WTC11 (cell line): ENCODE measurements around the gene ABHD17B. TPM values are rescaled to one million over a fixed set of nuclear protein-coding genes. Genes with fewer than 3 reads are reported as not detected.

ENCODE experiments used
- ATAC-seq: fragments of 200-7000 bp; cut with Tn5 transposase; 2 replicates; pipeline ENCODE4 v1.10.0; 2021; ENCODE audit warnings: mild to moderate bottlenecking, moderate library complexity
- CTCF ChIA-PET: fragments of 300-600 bp; sonication (Branson Sonifier 250); formaldehyde crosslinking; loops from one replicate; lab custom pipeline; 2021; ENCODE audit warnings: antibody characterized with exemption; lab: Charles Lee
- POLR2A ChIA-PET: fragments of 350-600 bp; sonication (Branson Sonifier 250); formaldehyde crosslinking; loops from one replicate; lab custom pipeline; 2021; ENCODE audit warnings: antibody characterized with exemption; lab: Charles Lee
- DNase-seq: peaks from one replicate; pipeline ENCODE4 v3.0.0; 2021; ENCODE audit warnings: low spot score
- H3K27ac Mint-ChIP-seq: 2 replicates; pipeline ENCODE4 v1.8.0; 2021; ENCODE audit warnings: mixed read lengths
- H3K27me3 Mint-ChIP-seq: 2 replicates; pipeline ENCODE4 v1.8.0; 2021; ENCODE audit warnings: low read depth, mild to moderate bottlenecking, moderate library complexity, mixed read lengths
- H3K36me3 Mint-ChIP-seq: 2 replicates; pipeline ENCODE4 v1.8.0; 2021; ENCODE audit warnings: mixed read lengths
- H3K4me1 Mint-ChIP-seq: 2 replicates; pipeline ENCODE4 v1.8.0; 2022; ENCODE audit warnings: mixed read lengths
- H3K4me3 Mint-ChIP-seq: 2 replicates; pipeline ENCODE4 v1.8.0; 2021; ENCODE audit warnings: mild to moderate bottlenecking, moderate library complexity, mixed read lengths
- H3K9me3 Mint-ChIP-seq: 2 replicates; pipeline ENCODE4 v1.8.0; 2021; ENCODE audit warnings: mixed read lengths
- ATF6 ChIP-seq: sonication (generic); formaldehyde crosslinking; IDR thresholded peaks from 2 replicates; pipeline ENCODE4 v1.8.1; 2023; ENCODE audit warnings: mild to moderate bottlenecking, missing genetic modification reagents
- CBFB ChIP-seq: sonication (generic); formaldehyde crosslinking; IDR thresholded peaks from 2 replicates; pipeline ENCODE4 v1.8.1; 2022; ENCODE audit warnings: mild to moderate bottlenecking, low read depth, missing genetic modification reagents
- ELF4 ChIP-seq: sonication (generic); formaldehyde crosslinking; IDR thresholded peaks from 2 replicates; pipeline ENCODE4 v1.8.1; 2022; ENCODE audit warnings: low read depth, mild to moderate bottlenecking, moderate library complexity, missing genetic modification reagents
- ETV6 ChIP-seq: sonication (generic); formaldehyde crosslinking; IDR thresholded peaks from 2 replicates; pipeline ENCODE4 v1.8.1; 2022; ENCODE audit warnings: mild to moderate bottlenecking, missing genetic modification reagents
- GABPB1 ChIP-seq: sonication (generic); formaldehyde crosslinking; IDR thresholded peaks from 2 replicates; pipeline ENCODE4 v1.8.1; 2023; ENCODE audit warnings: mild to moderate bottlenecking, missing genetic modification reagents
- GRHL2 ChIP-seq: fragments of 250-450 bp; sonication (Bioruptor Pico); IDR thresholded peaks from 2 replicates; pipeline ENCODE4 v1.8.0; 2022; ENCODE audit warnings: mild to moderate bottlenecking, moderate library complexity; ENCODE audit not compliant: insufficient replicate concordance, severe bottlenecking
- GTF2I ChIP-seq: fragments of 250-450 bp; sonication (Bioruptor Pico); conservative IDR thresholded peaks from 2 replicates; pipeline ENCODE4 v1.4.0; 2021; ENCODE audit warnings: mild to moderate bottlenecking
- HMGXB4 ChIP-seq: sonication (generic); formaldehyde crosslinking; IDR thresholded peaks from 2 replicates; pipeline ENCODE4 v1.8.1; 2023; ENCODE audit warnings: mild to moderate bottlenecking, moderate library complexity, missing genetic modification reagents
- JAZF1 ChIP-seq: fragments of 250-450 bp; sonication (Bioruptor Pico); IDR thresholded peaks from 2 replicates; pipeline ENCODE4 v1.9.0; 2021; ENCODE audit warnings: moderate library complexity, mild to moderate bottlenecking, inconsistent platforms
- OVOL2 ChIP-seq: fragments of 250-450 bp; sonication (Bioruptor Pico); IDR thresholded peaks from 2 replicates; pipeline ENCODE4 v1.9.0; 2021; ENCODE audit warnings: mild to moderate bottlenecking, borderline replicate concordance
- TCF7 ChIP-seq: sonication (generic); formaldehyde crosslinking; IDR thresholded peaks from 2 replicates; pipeline ENCODE4 v1.8.0; 2022; ENCODE audit warnings: mild to moderate bottlenecking, low read depth, missing genetic modification reagents, moderate library complexity
- TEAD1 ChIP-seq: sonication (generic); formaldehyde crosslinking; IDR thresholded peaks from 2 replicates; pipeline ENCODE4 v1.8.0; 2022; ENCODE audit warnings: mild to moderate bottlenecking, missing genetic modification reagents
- TEAD4 ChIP-seq: sonication (generic); formaldehyde crosslinking; IDR thresholded peaks from 2 replicates; pipeline ENCODE4 v1.8.0; 2022; ENCODE audit warnings: mild to moderate bottlenecking, missing genetic modification reagents
- TP53 ChIP-seq: sonication (generic); formaldehyde crosslinking; IDR thresholded peaks from 2 replicates; pipeline ENCODE4 v1.8.1; 2023; ENCODE audit warnings: mild to moderate bottlenecking, missing genetic modification reagents
- USF2 ChIP-seq: sonication (generic); formaldehyde crosslinking; IDR thresholded peaks from 2 replicates; pipeline ENCODE4 v1.8.1; 2023; ENCODE audit warnings: mild to moderate bottlenecking, missing genetic modification reagents, moderate library complexity
- ZNF121 ChIP-seq: sonication (generic); formaldehyde crosslinking; IDR thresholded peaks from 2 replicates; pipeline ENCODE4 v1.8.0; 2023; ENCODE audit warnings: missing genetic modification reagents
- ZNF263 ChIP-seq: sonication (generic); formaldehyde crosslinking; IDR thresholded peaks from 2 replicates; pipeline ENCODE4 v1.8.1; 2022; ENCODE audit warnings: low read depth, mild to moderate bottlenecking, moderate library complexity, missing genetic modification reagents
- ZNF416 ChIP-seq: fragments of 250-450 bp; sonication (Bioruptor Pico); IDR thresholded peaks from 2 replicates; pipeline ENCODE4 v1.9.0; 2021; ENCODE audit warnings: mild to moderate bottlenecking, inconsistent platforms
- ZNF423 ChIP-seq: fragments of 250-450 bp; sonication (Bioruptor Pico); IDR thresholded peaks from 2 replicates; pipeline ENCODE4 v2.1.2; 2022; ENCODE audit warnings: mild to moderate bottlenecking, moderate library complexity
- ZNF532 ChIP-seq: fragments of 250-450 bp; sonication (Bioruptor Pico); IDR thresholded peaks from 2 replicates; pipeline ENCODE4 v1.9.0; 2021; ENCODE audit warnings: mild to moderate bottlenecking, borderline replicate concordance
- total RNA-seq: library from RNA; stranded (reverse); gene quantifications from 3 replicates; pipeline ENCODE4 v1.2.3, GENCODE V29; 2021

The ABHD17B gene
- total RNA-seq, 1 experiment from 2014 or later = 56.6 TPM

- peaks cover 53% of the 10 kb centered on the region for H3K4me1 Mint-ChIP-seq
- 0 out of 2 replicates have a peak overlapping the region, but pooled peaks have one; percentile 33 for H3K27ac Mint-ChIP-seq
- ATAC-seq = no peak
- TF ChIP-seq ZNF416 (no peak), OVOL2 (no peak), ZNF423 (no peak), GTF2I (CRISPR knock-in tag) (no peak), ETV6 (CRISPR knock-in tag) (no peak), ZNF121 (CRISPR knock-in tag) (no peak)
- POLR2A ChIA-PET = no interaction called here
- CTCF ChIA-PET = no interaction called here
- peaks cover 6% of the 10 kb centered on the region for H3K9me3 Mint-ChIP-seq
- no peak for DNase-seq
- H3K4me3 Mint-ChIP-seq = no peak overlapping the region
- H3K36me3 Mint-ChIP-seq = peaks cover 4% of the 10 kb centered on the region; the same call in 1 of the 2 replicates
- H3K27me3 Mint-ChIP-seq = no peaks in the 10 kb centered on the region
Measured at GRCh38 chr9:71928806-71929205, 17.8 kb upstream of the ABHD17B start.

GRCh38 chr9:71928376-71928775, 17.4 kb upstream of the ABHD17B start:
- peaks cover 57% of the 10 kb centered on the region for H3K4me1 Mint-ChIP-seq
- no peak for TF ChIP-seq CBFB (CRISPR knock-in tag)
- TF ChIP-seq ATF6 (CRISPR knock-in tag) = no peak
- no peak for TF ChIP-seq TP53 (CRISPR knock-in tag)
- TF ChIP-seq ZNF532 (CRISPR knock-in tag) = no peak
- TF ChIP-seq HMGXB4 (CRISPR knock-in tag) = no peak
- no peak for TF ChIP-seq TEAD1 (CRISPR knock-in tag)
- no peak for TF ChIP-seq TCF7 (CRISPR knock-in tag)
- TF ChIP-seq OVOL2 = no peak
- no peak for TF ChIP-seq ETV6 (CRISPR knock-in tag)
- TF ChIP-seq GRHL2 (CRISPR knock-in tag) = no peak
- TF ChIP-seq, all 79 proteins: peak for 0
- POLR2A ChIA-PET = interaction anchor here (1.5 kb wide), 1 partner anchor 17 kb away, joined by 5 read pairs; the partner anchor contains the start of genes ABHD17B and C9orf85
- no peaks in the 10 kb centered on the region for H3K27me3 Mint-ChIP-seq
- DNase-seq (no peak), ATAC-seq (no peak)
- H3K4me3 Mint-ChIP-seq = no peak overlapping the region
- peaks cover 4% of the 10 kb centered on the region; the same call in 1 of the 2 replicates for H3K36me3 Mint-ChIP-seq
- H3K27ac Mint-ChIP-seq = 0 out of 2 replicates have a peak overlapping the region, but pooled peaks have one; percentile 44
- H3K9me3 Mint-ChIP-seq = peaks cover 6% of the 10 kb centered on the region
- CTCF ChIA-PET = interaction anchor here (1.5 kb wide), 1 partner anchor 122 kb away, joined by 3 read pairs; no protein-coding TSS in a partner anchor

- Mint-ChIP-seq H3K36me3 (peaks cover 14% of the 10 kb centered on the region), H3K9me3 (0 out of 2 replicates have a peak, but pooled peaks cover 5% of the 10 kb centered on the region), H3K4me3 (no peak overlapping the region), H3K4me1 (peaks cover 74% of the 10 kb centered on the region), H3K27ac (no peak overlapping the region), H3K27me3 (no peaks in the 10 kb centered on the region)
- no peak for DNase-seq
- ATAC-seq = no peak
- POLR2A ChIA-PET = interaction anchor here (0.6 to 1.9 kb wide), 2 partner anchors 14 to 1667 kb away, joined by 3 to 10 read pairs; partner anchors contain the start of genes ABHD17B and C9orf85
- CTCF ChIA-PET = interaction anchor here (0.6 to 1.1 kb wide), 3 partner anchors 28 to 99 kb away, joined by 3 to 6 read pairs (median 3); no protein-coding TSS in a partner anchor
- TF ChIP-seq ELF4 (CRISPR knock-in tag) (no peak), JAZF1 (CRISPR knock-in tag) (no peak), USF2 (CRISPR knock-in tag) (no peak), ZNF263 (no peak), GABPB1 (CRISPR knock-in tag) (no peak), TEAD4 (no peak)
Measured at GRCh38 chr9:71925834-71926233, 14.8 kb upstream of the ABHD17B start.
